GM12801 (cell line): Measurements from ENCODE around the gene ULK3.

ENCODE experiments used
- TF ChIP-seq, protein P1 (sequence below): IDR thresholded peaks from one replicate; pipeline ENCODE4 v1.5.1; 2011; ENCODE audit warnings: control low read depth; ENCODE audit not compliant: insufficient read length; ENCODE audit errors: extremely low read depth

The ULK3 gene

DNA sequence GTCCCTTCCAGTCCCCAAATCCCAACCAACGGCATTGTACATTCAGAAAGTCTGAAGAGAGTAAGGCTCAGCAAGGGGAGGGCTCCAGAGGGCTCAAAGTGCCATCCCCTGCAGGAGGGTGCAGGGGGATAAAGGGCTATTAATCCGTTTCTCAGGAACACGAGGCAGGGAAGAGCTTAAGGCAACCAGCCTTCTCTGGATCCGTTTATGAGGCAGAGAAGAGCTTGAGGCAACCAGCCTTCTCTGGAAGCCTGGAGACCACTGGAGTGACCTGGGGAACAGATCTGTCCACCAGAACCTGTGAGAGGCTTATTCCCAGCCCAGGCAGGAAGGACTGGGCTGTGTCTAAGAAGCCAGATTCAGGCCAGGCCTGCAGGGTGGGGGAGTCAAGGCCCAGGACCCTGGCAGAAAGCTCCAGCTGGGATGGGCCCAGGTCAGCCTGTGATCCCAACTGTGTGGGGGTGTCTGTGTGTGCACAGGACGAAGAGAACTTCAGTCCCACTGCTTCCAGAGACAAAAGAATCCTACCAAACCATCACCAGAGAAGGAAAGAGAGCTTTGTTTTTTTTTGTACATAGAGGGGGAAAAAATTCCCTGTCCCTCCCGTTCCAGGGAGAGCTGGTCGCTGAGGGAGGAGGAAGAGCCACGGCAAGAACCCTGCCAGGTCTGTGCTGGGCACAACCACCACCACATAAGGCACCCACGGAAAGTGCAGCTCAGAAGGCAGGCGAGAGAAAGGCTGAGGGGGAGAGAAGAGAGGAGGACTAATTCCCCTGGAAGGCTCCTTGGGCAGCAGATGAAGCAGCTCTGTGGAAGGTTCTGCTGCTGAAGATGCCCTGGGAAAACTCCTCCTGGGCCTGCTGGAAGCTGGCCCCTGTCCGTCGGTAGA lies 1.6 kb upstream of the ULK3 start:
- TF ChIP-seq, protein P1, sequence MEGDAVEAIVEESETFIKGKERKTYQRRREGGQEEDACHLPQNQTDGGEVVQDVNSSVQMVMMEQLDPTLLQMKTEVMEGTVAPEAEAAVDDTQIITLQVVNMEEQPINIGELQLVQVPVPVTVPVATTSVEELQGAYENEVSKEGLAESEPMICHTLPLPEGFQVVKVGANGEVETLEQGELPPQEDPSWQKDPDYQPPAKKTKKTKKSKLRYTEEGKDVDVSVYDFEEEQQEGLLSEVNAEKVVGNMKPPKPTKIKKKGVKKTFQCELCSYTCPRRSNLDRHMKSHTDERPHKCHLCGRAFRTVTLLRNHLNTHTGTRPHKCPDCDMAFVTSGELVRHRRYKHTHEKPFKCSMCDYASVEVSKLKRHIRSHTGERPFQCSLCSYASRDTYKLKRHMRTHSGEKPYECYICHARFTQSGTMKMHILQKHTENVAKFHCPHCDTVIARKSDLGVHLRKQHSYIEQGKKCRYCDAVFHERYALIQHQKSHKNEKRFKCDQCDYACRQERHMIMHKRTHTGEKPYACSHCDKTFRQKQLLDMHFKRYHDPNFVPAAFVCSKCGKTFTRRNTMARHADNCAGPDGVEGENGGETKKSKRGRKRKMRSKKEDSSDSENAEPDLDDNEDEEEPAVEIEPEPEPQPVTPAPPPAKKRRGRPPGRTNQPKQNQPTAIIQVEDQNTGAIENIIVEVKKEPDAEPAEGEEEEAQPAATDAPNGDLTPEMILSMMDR, result no peak

DNA sequence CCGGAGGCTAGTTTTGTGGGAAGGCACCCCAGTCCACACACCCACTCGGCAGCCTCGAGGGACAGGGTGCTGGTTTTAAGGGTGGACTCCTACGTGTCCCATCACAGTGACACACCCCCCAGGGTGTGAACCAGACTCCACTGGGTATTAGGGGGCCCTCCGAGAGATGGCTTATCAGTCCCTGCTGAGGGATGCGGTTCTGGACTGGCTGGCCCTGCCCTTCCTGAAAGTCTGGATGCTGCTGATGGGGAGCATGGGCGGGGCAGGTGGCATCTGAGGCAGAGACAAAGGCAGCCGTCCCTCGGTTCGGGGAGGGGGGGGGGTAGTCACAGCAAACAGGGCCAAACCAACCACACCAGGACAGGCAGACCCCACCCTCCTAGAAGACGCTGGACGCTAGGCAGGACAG lies 939 bp upstream of the ULK3 start:
- TF ChIP-seq, protein P1, result no peak

DNA sequence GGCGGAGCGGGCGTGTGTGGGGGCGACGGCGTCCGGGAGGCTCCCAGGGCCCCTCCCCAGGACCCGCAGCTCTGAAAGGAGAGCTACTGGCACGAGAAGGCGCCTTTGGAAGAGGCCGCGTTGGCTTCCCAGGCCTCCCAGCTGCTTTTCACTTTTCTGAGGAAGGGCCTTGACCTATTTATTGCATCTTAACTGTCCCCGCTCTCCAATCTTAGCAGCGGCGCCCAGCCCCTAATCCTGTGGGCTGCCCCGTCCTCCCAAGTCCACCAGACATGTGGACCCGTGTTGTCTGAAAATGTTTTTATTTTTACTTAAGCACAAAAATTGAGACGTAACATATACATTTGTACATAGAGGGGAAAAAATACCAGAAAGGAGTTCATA lies 481 bp upstream of the ULK3 start:
- TF ChIP-seq, protein P1, result no peak

DNA sequence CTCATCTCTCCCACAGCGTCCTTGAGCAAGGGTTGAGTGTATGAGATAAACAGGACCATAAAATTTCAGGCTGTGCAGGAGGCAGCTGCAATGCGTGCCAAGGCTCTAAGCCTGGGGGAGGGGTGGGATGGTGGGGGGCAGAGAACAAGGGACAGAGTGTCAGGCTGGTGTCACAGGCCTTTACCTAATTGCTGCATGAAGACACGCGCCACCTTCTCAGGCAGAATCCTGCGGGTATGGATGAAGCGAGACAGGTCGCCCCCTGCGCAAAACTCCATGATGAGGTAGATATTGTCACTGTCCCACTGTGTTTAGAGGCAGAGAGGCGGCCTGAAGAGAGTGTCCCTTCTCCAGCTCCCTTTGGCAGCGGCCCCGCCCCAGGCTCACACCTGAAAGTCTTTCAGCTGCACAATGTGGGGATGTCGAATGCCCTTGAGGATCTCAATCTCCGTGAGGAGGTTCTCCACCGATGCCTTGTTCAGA lies 1.0 kb downstream of the ULK3 start:
- TF ChIP-seq, protein P1, result no peak

DNA sequence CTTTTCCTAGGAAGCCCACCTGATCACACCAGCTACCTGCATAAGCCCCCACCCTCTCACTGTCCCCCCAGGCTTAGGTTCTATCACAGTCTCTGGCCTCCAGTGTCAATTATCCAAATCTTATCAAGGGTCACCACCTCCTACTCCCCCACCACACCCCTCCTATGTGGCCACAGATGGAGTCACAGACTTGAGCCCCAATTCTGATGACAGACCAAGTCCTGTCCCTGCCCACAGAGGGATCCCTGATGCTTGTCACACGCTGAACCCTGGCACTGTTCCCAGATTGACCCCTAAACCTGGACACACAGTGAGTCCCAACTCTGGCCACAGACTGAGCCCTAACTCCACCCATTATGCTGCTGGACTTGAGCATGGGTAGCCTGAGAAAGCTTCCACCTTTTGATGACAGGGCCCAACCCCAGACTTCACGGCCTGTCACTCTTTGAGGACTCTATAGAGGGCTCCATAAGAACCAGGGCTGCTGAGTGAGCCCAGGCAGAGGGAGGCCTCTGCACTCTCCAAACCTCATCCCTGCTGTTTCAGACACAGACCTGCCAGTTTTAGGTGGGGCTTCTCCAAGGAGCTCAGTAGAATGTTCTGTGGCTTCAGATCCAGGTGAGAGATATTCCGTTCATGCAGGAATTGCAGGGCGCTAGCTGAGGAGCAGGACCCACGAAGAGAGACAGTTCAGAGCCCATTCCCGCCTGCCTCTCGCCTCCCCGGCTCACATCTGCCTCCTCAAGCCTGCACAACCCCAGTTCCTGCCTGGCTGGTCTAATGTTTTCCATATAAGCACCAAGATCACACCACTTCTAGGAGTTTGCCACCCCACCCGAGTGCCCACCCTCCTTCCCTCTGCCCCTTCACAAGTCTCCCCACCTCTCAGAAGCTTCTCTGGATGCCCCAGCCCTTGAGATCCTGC lies 1.8 kb downstream of the ULK3 start:
- TF ChIP-seq, protein P1, result no peak

DNA sequence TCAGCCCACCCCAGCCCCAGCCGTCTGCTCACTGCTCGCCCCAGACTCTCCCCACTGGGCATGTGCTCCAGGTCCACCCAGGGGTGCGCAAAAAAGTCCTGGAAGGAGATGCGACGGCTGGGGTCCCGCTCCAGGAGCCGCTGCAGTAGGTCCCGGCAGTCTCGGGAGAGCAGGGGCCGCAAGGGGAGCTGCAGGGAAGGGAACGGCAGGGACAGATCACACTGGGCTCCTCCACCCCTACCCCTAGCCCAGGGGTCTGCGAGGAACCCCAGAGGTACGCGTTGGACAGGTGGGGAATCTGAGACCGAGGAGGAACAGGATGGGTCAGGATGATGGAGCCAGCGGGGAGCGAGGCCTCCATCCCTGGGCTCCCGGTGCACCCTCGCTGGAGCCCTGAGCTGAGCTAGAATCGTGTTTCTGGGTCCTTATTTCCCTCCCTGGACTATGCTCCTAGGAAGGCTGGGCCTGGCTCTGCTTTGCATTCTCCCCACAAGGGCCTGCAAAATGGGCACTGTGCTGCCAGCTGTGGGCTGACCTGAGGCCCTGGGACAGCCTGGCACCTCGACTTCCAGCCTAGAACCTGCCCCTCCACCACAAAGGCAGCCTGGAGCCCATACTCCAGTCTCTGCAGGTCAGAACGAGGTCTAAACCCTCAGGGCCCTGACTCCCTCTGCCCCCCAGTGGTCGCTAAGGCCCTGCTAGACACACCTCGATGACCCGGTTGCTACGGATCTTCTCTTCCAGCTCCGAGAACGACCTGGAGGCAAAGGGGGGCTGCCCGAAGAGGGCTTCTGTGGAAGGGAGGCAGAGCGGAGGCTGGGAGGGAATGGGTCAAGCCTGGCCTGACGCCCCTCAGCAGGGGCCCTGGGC lies 3.2 kb downstream of the ULK3 start:
- TF ChIP-seq, protein P1, result no peak
